D721Med (cell line): ENCODE data around the gene FRY.

Experiments
- DNase-seq: peaks from one replicate; pipeline ENCODE4 v3.0.0; 2011; ENCODE audit warnings: low spot score; ENCODE audit not compliant: insufficient read length
- FAIRE-seq: peaks from 2 replicates; lab custom pipeline; 2011; peaks lifted over from hg19 to GRCh38; lab: Jason Lieb, UNC
- TF ChIP-seq, protein P1 (sequence below): IDR thresholded peaks from 2 replicates; pipeline ENCODE4 v1.5.1; 2012; ENCODE audit warnings: mild to moderate bottlenecking, control low read depth; ENCODE audit not compliant: insufficient read depth; ENCODE audit errors: missing control alignments

Gene FRY

DNA sequence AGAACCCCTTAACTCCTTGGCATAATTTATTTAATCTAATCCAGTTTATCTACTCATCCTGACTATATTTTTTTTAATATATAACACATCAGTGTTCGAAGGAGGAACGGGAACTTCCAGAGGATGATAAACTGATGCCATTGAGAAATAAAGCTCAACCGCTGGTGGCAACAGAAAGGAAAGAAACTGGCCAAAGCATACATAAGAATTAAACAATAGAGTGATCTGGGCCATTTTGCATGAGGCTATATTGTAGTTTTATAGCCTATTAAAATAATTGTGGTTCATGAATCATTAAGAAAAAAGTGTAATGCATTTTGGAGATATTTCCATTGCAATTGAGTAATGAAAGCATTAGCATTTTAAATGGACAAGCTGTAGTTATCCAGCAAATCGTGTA lies 94.2 kb downstream of the FRY start:
- TF ChIP-seq, protein P1, sequence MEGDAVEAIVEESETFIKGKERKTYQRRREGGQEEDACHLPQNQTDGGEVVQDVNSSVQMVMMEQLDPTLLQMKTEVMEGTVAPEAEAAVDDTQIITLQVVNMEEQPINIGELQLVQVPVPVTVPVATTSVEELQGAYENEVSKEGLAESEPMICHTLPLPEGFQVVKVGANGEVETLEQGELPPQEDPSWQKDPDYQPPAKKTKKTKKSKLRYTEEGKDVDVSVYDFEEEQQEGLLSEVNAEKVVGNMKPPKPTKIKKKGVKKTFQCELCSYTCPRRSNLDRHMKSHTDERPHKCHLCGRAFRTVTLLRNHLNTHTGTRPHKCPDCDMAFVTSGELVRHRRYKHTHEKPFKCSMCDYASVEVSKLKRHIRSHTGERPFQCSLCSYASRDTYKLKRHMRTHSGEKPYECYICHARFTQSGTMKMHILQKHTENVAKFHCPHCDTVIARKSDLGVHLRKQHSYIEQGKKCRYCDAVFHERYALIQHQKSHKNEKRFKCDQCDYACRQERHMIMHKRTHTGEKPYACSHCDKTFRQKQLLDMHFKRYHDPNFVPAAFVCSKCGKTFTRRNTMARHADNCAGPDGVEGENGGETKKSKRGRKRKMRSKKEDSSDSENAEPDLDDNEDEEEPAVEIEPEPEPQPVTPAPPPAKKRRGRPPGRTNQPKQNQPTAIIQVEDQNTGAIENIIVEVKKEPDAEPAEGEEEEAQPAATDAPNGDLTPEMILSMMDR, result no peak
- no peak for FAIRE-seq
- no peak for DNase-seq

DNA sequence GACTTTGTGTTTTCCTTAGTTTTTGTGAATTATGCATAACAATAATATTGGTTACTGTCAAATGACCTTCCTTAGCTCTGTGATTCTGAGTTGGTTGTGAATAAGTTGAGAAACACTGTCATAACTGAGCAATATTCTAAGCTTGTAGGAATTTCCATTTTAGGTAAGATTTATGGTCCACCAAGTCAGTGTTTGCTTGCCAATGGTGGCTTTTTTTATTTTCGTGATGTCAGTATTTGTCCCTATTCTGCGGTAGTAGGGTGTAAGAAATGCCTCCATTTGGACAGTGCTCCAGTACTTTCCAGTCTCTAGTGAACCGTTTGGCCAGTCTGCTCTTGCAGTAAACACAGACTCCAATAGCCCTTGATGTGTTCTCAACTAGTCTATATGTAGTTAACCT lies 94.7 kb downstream of the FRY start:
- no peak for FAIRE-seq
- TF ChIP-seq, protein P1, result no peak
- DNase-seq, result no peak

DNA sequence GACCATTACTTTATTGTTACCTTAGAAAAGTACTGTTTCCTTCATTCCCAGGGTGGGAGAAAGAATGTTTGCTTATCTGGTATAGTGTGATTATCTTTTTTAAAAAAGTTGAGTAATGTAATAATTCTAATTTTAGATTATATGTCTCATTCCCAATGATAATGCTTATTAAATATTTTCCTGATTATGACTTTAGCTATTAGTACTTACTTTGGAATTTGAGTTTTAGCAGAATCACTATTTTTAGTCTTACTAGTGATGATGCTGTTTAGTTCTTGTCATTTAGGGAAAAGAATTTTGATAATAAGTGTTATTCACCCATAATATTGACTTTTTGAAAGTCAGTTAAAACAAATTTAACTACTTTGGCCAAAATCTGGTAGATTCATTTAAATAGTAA lies 95.2 kb downstream of the FRY start:
- FAIRE-seq (no peak), DNase-seq (no peak)
- TF ChIP-seq, protein P1, result no peak

DNA sequence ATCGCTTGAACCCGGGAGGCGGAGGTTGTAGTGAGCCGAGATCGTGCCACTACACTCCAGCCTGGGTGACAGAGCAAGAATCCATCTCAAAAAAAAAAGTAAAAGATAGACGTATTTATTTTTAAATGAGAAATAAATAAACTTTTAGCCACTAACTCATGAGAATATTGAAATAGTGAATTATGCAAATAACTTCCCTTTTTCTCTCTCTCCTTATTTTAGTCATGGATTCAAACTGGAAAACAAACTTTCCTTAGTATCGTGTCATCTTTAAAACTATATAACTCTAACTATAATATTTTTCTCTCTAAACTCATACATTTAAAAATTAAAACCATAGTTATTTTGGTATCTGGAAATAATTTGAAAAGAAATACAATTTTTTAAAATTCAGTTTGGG lies 96.1 kb downstream of the FRY start:
- FAIRE-seq, result no peak

DNA sequence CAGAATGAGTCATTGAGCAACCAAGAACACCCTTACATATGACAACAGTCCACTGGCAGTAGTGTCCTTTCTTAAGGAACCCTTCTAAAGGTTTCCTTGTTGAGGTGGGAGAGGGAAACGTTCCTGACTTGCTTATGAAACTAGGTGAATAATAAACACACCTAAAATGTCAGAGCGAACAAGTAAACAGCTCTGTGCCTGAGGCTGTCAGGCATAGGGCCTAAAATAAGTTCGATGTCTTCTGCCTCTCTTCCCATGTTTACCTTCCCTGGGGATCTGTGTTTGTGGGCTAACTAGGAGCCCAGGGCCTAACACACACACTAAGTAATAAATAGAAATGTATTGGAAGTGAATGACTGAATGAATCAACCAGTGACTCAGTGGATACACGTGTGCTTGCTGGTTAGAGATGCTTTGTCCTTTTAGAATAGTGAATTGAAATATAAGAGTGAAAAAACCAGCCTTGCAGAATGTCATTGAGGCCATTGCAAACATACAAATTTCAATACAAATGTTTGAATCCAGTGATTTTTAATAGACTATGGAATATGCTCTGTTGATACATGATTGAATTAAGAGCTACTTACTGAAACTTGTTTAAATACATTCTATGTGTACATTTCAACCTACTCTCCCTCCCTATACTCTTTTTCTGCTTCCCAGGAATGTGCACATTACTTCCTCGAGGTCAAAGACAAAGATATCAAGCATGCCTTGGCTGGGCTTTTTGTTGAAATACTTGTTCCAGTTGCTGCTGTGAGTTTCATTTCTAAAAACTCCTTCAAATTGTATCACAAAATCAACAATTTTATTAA lies 102.9 kb downstream of the FRY start:
- TF ChIP-seq, protein P1, result no peak
- DNase-seq (no peak), FAIRE-seq (no peak)

More for the DNA sequence above, 96.1 kb downstream of the FRY start:
- no peak for DNase-seq
- TF ChIP-seq, protein P1, result no peak

DNA sequence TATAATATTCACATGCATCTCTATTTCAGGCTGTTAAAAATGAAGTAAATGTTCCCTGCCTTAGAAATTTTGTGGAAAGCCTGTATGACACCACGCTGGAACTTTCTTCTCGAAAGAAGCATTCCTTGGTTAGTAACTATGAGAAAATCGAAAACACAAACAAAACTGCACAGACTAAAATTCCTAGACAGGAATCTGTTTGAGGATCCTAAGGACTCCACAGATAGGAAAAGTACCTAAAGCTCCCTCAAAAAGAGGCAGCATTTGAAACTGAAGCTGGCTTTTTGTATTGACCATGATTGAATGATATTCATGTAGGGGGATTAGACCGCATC lies 103.4 kb downstream of the FRY start:
- FAIRE-seq, result no peak
- DNase-seq, result no peak

DNA sequence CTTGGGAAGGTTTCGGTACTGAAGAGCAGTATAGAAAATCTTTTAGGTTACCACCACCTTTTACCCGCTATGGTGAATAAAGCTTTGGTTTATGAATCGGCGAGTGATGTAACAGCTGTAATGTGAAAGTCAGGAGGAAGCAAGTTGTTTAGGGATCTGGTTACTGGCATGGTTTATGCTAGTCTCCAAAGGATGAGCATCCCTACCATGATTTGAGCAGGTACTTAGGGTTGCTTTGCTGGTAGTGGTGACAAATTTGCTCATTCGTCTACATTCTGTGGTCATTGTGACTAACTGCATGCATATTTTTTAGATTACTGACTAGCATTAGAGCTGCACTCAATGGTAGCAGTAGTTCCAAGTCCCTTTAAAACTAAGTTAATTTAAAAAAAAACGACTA lies 104.1 kb downstream of the FRY start:
- no peak for DNase-seq
- TF ChIP-seq, protein P1, result no peak
- FAIRE-seq, result no peak

More for the DNA sequence above, 103.4 kb downstream of the FRY start:
- TF ChIP-seq, protein P1, result no peak
